HepG2 (cell line): ENCODE data around the gene SGSM1. TPM values are rescaled to one million over a fixed set of nuclear protein-coding genes. Genes with fewer than 3 reads are reported as not detected.

Experiments used
- AKAP8 ChIP-seq: sonication (generic); formaldehyde crosslinking; IDR thresholded peaks from 2 replicates; pipeline ENCODE4 v1.5.1; 2020; ENCODE audit warnings: mild to moderate bottlenecking, missing genetic modification reagents
- CREB3 ChIP-seq: sonication (generic); formaldehyde crosslinking; IDR thresholded peaks from 2 replicates; pipeline ENCODE4 v1.5.0; 2020; ENCODE audit warnings: missing genetic modification reagents
- HMGA1 ChIP-seq: sonication (generic); formaldehyde crosslinking; conservative IDR thresholded peaks from 2 replicates; pipeline ENCODE4 v1.4.0; 2020; ENCODE audit warnings: missing genetic modification reagents
- HNF4G ChIP-seq, 2 experiments: sonication (generic) in 1 of 2; formaldehyde crosslinking in 1 of 2; IDR thresholded peaks; 2 replicates each; pipeline versions ENCODE4 v1.4.0 to v1.6.1; 2011 to 2020; ENCODE audit warnings: borderline replicate concordance in 2 of 2, low read depth in 2 of 2, mild to moderate bottlenecking in 2 of 2, low read length in 1 of 2, missing genetic modification reagents in 1 of 2, moderate library complexity in 1 of 2
- KAT2B ChIP-seq: fragments of 150-350 bp; IDR thresholded peaks from 2 replicates; pipeline ENCODE4 v1.6.1; 2014; ENCODE audit warnings: low read depth, low read length, borderline replicate concordance
- NFRKB ChIP-seq: fragments of 450-650 bp; IDR thresholded peaks from 2 replicates; pipeline ENCODE4 v1.6.1; 2017
- PITX1 ChIP-seq: sonication (generic); formaldehyde crosslinking; IDR thresholded peaks from 2 replicates; pipeline ENCODE4 v1.5.1; 2020; ENCODE audit warnings: mild to moderate bottlenecking, missing genetic modification reagents
- RFXANK ChIP-seq: IDR thresholded peaks from 2 replicates; pipeline ENCODE4 v1.6.1; 2016
- SMAD1 ChIP-seq: sonication (generic); formaldehyde crosslinking; IDR thresholded peaks from 2 replicates; pipeline ENCODE4 v1.4.0; 2020; ENCODE audit warnings: missing genetic modification reagents, low read depth, mild to moderate bottlenecking, borderline replicate concordance
- TBX2 ChIP-seq: sonication (generic); formaldehyde crosslinking; IDR thresholded peaks from 2 replicates; pipeline ENCODE4 v1.5.0; 2020; ENCODE audit warnings: missing genetic modification reagents, mild to moderate bottlenecking, borderline replicate concordance
- TFE3 ChIP-seq: IDR thresholded peaks from 2 replicates; pipeline ENCODE4 v1.6.1; 2016
- TIGD3 ChIP-seq: sonication (generic); formaldehyde crosslinking; IDR thresholded peaks from 2 replicates; pipeline ENCODE4 v1.5.1; 2020; ENCODE audit warnings: mild to moderate bottlenecking, missing genetic modification reagents, borderline replicate concordance
- ZBTB33 ChIP-seq: sonication (generic); formaldehyde crosslinking; IDR thresholded peaks from 2 replicates; pipeline ENCODE4 v1.4.0; 2020; ENCODE audit warnings: missing genetic modification reagents
- ZBTB7A ChIP-seq: sonication (generic); formaldehyde crosslinking; IDR thresholded peaks from 2 replicates; pipeline ENCODE4 v1.8.0; 2022; ENCODE audit warnings: mild to moderate bottlenecking, missing genetic modification reagents
- ZFP36L2 ChIP-seq: sonication (generic); formaldehyde crosslinking; IDR thresholded peaks from 2 replicates; pipeline ENCODE4 v1.4.0; 2020; ENCODE audit warnings: missing genetic modification reagents
- ZNF33B ChIP-seq: sonication (generic); formaldehyde crosslinking; IDR thresholded peaks from 2 replicates; pipeline ENCODE4 v1.5.1; 2020; ENCODE audit warnings: mild to moderate bottlenecking, missing genetic modification reagents
- ZNF557 ChIP-seq: sonication (generic); formaldehyde crosslinking; IDR thresholded peaks from 2 replicates; pipeline ENCODE4 v1.4.0; 2020; ENCODE audit warnings: missing genetic modification reagents
- polyA plus RNA-seq, 8 experiments: library from polyadenylated mRNA; depleted of rRNA in 3 of 8; stranded (reverse) in 7 of 8; unstranded in 1 of 8; fragments of >200 nt; fragmentation: Illumina TruSeq in 4 of 8; extraction: Trizol in 4 of 8; gene quantifications; 2 replicates each; pipeline versions ENCODE4 v1.2.1 to v1.2.3, GENCODE V29; 2011 to 2016; ENCODE audit warnings: low read depth in 4 of 8, missing spikeins in 1 of 8, mixed read lengths in 1 of 8; ENCODE audit not compliant: insufficient read depth in 1 of 8
- total RNA-seq, 5 experiments: library from RNA; depleted of rRNA; stranded (reverse); fragments of >200 nt; fragmentation: Illumina TruSeq; extraction: Trizol; gene quantifications; 2 replicates each; pipeline ENCODE4 v1.2.3, GENCODE V29; 2016; ENCODE audit warnings: low read depth in 1 of 5
- TF ChIP-seq, protein P1 (sequence below): sonication (generic); formaldehyde crosslinking; IDR thresholded peaks from 2 replicates; pipeline ENCODE4 v1.5.0; 2020; ENCODE audit warnings: mild to moderate bottlenecking, missing genetic modification reagents
- TF ChIP-seq, protein P2 (sequence below): sonication (generic); formaldehyde crosslinking; IDR thresholded peaks from 2 replicates; pipeline ENCODE4 v1.5.0; 2020; ENCODE audit warnings: missing genetic modification reagents

The SGSM1 gene
- total and polyA plus RNA-seq, 2 of the 13 experiments (the other 11 are each of a cell fraction or from before 2014, with no cell fraction given), result 0.07 TPM; not detected in 1

DNA sequence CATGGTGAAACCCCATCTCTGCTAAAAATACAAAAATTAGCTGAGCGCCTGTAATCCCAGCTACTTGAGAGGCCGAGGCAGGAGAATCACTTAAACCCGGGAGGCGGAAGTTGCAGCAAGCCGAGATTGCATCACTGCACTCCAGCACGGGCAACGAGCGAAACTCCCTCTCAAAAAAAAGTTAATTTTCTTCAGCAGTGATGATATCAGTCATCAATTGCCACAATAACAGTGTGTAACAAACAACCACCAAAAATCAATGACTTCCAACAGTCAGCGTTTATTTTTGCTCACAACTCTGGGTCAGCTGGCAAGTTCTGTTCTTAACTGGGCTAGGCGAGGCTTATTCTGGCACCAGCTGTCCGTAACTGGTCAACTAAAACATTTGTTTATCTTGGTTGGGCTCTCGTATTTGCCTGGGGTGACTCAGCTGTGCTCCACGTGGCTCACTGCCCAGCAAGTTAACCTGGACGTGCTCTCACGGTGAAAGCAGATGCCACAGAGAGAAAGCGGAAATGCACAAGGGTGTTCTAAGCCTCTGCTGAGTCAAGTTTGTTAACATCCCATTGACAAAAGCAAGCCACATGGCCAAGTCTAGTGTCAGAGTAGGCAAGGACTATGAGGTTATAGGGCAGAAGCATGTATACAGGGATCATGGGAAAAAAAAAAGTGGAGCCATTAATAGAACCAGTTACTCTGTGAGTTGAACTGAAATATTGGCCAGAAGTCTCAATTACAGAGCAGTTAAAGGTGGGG is 88.4 kb downstream of the SGSM1 start (continued):
- TF ChIP-seq RFXANK (CRISPR knock-in tag), result no peak
- TF ChIP-seq, protein P1, sequence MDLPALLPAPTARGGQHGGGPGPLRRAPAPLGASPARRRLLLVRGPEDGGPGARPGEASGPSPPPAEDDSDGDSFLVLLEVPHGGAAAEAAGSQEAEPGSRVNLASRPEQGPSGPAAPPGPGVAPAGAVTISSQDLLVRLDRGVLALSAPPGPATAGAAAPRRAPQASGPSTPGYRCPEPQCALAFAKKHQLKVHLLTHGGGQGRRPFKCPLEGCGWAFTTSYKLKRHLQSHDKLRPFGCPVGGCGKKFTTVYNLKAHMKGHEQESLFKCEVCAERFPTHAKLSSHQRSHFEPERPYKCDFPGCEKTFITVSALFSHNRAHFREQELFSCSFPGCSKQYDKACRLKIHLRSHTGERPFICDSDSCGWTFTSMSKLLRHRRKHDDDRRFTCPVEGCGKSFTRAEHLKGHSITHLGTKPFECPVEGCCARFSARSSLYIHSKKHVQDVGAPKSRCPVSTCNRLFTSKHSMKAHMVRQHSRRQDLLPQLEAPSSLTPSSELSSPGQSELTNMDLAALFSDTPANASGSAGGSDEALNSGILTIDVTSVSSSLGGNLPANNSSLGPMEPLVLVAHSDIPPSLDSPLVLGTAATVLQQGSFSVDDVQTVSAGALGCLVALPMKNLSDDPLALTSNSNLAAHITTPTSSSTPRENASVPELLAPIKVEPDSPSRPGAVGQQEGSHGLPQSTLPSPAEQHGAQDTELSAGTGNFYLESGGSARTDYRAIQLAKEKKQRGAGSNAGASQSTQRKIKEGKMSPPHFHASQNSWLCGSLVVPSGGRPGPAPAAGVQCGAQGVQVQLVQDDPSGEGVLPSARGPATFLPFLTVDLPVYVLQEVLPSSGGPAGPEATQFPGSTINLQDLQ (CRISPR knock-in tag), result no peak
- no peak for TF ChIP-seq CREB3
- TF ChIP-seq NFRKB, result no peak
- TF ChIP-seq TBX2, result peak; percentile 54; the same call in 1 of the 2 replicates
- TF ChIP-seq, protein P2, sequence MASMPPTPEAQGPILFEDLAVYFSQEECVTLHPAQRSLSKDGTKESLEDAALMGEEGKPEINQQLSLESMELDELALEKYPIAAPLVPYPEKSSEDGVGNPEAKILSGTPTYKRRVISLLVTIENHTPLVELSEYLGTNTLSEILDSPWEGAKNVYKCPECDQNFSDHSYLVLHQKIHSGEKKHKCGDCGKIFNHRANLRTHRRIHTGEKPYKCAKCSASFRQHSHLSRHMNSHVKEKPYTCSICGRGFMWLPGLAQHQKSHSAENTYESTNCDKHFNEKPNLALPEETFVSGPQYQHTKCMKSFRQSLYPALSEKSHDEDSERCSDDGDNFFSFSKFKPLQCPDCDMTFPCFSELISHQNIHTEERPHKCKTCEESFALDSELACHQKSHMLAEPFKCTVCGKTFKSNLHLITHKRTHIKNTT, result no peak
- no peak; the same call in 1 of the 2 replicates for TF ChIP-seq SMAD1
- peak; percentile 38; the same call in 1 of the 2 replicates for TF ChIP-seq PITX1 (CRISPR knock-in tag)
- TF ChIP-seq KAT2B, result no peak
- TF ChIP-seq ZBTB7A (CRISPR knock-in tag), result no peak
- no peak for TF ChIP-seq AKAP8 (CRISPR knock-in tag)
- no peak for TF ChIP-seq HNF4G (IDR thresholded peaks at IDR 0.05; ENCODE audit: borderline replicate concordance, low read depth, low read length)
- TF ChIP-seq HNF4G (CRISPR knock-in tag; IDR thresholded peaks at IDR 0.05; ENCODE audit: borderline replicate concordance, low read depth), result no peak
- no peak for TF ChIP-seq ZBTB33 (CRISPR knock-in tag)
- TF ChIP-seq HMGA1, result no peak
- TF ChIP-seq ZNF557 (CRISPR knock-in tag), result 0 out of 2 replicates have a peak, but pooled peaks have one; percentile 74
- no peak for TF ChIP-seq TIGD3 (CRISPR knock-in tag)
- no peak for TF ChIP-seq ZFP36L2
- TF ChIP-seq ZNF33B, result no peak
- TF ChIP-seq TFE3, result peak; percentile 81
